Hematopoietic multipotent progenitor cell treated with erythropoietin and hydrocortisone succinate and interleukin-3 and kit ligand, for 4 days (in vitro differentiated cells): ENCODE measurements around the gene GPC6.

Experiments
- DNase-seq: peaks from one replicate; pipeline ENCODE4 v3.0.0-alpha.2; 2015

Gene GPC6

DNA sequence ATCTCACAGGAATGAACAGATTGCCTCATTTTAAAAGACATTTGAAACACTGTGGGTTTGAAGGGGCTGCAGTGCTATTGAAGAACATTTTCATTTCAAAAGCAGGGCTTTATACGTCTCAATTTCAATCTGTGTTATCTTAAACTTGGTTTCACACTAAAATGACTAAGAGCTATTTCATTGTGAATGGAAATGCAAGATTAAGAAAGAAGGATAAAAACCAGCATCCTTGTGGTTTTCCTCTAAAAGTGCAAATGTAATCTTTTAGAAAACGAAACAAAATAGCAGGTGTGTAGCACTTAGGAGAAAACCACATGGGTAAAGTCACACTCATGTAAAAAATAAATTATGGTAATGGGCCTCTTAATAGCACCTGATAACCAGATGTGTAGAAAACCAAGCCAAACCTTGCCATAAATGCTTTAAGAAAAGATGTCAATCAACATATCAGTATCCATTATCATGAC lies 397.7 kb downstream of the GPC6 start:
- no peak for DNase-seq

DNA sequence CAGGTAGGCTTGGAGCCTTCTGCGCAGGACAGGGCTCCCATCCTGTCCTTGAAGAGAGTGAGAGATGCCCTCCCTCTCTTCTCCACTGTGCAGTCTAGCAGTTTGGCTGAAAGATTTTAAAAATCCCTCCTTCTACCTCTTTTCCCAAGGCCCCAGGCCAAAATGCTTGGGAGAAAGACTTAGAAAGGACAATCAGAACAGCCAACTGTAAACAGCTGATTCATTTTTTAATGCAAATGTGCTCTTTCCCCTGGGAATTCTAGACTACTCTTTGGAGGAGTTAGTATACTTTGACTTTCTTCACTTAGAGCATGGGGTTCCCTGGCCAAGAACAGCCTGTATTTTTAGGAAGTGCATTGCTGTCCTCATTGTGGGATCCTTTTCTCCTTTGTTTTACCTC lies 398.9 kb downstream of the GPC6 start:
- DNase-seq: no peak

DNA sequence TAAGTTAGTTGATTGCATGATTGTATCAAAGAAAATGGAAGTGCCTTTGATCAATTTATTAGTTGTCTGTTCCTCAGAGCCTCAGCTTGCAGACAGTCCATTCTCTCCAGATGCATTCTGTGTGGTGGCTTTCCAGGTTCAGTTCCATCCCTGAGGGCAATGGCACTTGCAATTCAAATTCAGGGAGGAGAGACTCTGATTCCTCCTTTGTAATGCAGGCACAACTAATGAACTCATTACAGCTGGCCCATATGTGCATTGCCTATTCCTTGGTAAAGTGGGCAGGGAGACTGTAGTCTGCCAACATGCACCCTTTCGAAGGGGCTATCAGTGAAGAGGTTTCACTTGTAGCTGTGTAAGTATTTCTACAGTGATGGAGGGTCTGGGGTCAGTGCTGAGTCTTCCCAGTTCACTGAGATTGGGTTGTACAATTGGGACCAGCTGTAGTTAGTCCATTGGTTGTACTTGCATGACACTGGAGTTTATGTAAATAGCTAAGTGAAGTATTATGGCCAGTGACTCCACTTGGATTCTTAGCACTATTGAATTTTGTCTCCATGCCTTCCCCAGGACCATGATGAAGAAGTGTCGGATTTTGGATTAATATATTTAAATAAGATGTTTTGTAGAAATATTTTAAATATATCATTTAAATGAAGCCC lies 401.7 kb downstream of the GPC6 start:
- DNase-seq: no peak

DNA sequence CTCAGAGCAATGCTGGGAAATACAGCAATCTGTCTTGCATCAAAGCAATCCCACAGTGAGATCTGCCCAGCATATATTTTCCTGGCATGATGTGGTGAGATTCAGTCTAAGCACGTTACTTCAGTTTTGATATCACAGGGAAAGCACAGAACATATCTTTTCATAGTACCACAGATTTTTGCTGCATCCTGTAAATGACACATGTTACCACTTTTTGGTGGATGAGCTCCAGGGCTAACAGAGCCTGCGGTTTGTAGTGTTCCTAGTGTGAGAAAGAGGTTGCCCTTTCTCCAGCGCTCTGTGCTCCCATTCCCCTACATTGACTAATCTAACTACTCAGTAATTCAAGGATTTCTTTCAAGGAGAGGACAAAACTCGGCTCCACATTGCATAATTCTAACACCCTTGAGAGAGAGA lies 409.0 kb downstream of the GPC6 start:
- DNase-seq: no peak

DNA sequence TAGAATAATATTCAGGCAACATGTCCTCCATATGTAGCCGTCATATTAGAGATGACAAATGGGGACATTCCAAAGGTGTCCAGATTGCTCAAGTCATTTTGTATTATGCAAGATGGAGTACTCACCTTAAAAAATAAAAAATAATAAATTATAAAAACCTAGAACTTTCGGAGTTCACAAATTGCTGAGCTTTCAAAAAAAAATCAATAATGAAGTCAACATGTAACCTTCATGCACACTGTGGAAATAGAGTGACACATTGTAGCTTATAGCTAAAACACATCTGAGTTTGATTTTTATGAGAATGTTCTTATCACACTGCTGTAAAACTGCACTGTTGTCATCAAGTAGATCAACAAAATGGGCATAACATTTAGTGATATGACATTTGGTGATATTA lies 411.2 kb downstream of the GPC6 start:
- no peak for DNase-seq

DNA sequence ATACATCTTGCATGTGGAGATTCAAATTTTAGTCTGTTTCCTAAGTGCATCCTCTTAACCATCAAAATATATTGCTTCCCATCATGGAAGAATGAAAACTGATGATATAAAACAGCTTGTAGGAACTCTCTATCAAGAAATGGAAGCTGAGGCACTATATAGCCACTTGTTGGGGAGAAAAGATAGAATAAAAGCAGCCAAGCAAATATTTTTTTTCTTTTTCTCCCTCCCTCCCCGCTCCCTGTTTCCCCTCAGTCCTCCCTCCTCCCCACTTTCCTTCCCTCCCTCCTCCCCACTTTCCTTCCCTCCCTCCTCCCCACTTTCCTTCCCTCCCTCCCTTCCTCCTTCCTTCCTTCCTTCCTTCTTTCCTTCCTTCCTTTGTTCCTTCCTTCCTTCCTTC lies 413.8 kb downstream of the GPC6 start:
- no peak for DNase-seq

DNA sequence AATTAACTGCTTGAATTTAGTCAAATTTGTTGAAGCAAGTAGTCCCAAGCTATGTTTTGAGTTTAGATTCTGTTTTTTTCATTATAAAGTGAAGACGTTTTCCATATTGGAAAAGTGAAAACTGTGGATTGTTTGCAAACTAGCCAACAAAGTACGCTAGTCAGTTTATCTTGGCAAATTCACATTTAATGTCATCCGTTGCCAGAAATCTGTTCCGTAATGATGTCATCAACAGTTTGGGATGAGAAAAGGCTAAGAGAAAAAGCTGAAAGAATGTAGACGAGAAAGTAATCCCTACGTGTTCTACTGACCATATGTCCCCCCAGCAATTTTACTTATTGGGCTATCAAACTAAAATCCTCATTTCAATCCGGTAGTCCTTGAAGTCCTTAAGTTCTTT lies 419.6 kb downstream of the GPC6 start:
- DNase-seq: no peak

DNA sequence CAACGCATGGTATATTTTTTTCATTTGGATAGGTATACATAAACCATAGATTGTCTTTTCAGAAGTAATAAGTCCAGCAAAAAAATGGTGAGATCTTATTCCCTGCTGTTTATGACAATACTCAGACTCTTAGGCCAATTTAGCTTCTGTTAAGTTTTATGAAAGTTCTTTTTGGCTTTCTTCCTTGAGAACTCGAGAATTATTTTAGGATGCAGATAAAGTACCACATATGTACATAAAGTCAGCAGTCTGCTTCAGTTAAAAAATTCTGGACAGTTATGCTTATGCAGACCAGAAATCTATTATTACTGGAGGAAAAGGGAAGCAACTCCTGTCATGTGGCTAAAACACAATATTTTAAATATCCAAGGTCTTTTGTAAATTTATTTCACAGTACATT lies 422.9 kb downstream of the GPC6 start:
- DNase-seq: no peak

DNA sequence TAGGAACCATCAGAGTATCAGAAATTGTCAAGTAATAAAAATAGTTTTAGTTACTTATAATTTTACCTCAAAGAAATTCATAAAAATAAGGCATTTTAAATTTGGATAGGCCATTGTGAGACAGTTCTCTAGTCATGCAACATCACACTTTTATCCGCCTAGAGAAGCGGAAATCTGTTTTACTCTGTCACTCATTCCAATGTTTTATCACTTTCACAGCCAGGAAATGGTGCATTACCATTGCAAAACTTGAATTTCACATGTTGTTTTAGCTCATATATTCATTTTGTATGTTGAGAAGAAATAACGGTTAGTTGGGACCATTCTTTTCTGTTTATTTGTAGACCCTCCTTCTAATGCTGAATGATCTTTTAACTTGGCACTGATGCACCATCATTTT lies 427.2 kb downstream of the GPC6 start:
- DNase-seq: no peak

DNA sequence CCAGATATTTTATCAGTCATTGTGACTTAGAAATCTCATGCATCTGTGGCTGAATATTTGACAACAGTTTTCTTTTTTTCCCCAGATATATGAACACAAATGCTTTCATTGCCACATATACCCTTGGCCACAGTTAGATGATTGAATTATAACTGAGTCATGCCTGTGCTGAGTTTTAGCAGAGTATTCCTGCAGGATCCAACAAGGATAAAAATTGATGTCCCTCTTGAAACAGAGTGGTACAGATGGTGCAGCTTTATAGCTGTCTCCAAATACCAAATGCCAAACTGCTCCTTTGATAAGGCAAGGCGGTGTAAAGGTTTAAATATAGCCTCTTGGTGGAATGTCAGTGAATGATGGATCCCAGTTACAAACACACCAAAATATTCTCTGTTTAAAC lies 428.5 kb downstream of the GPC6 start:
- DNase-seq: no peak

DNA sequence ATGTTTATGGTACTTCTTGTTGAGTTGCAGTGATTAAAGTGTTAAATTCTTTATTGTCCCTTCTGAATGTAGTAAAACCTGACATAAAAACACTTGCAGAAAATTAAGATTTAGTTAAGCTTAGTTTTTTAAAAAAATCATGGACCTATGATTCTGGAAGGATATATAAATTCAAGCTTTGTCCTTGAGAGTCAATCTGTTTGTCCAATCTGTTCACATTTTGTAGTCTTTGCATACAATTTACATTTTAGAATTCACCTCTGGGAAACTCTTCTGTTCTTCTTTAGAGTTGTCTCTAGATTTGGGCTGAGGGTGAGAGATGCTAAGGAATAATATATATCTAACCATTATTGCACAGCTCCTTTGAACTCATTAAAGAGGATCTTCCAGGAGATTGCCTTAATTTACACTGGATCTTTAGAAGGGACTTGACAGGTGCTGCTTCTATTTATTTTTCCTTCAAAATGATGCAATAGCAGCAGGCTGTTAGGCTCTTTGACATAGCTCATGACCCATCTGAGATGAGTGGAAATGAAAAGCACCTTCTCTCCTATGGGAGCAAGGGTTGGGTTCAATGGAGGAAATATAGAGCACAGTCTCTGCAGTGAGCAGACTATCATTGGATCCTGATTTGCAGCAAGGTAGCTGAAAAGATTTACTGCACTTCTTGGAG lies 433.9 kb downstream of the GPC6 start:
- DNase-seq: no peak

DNA sequence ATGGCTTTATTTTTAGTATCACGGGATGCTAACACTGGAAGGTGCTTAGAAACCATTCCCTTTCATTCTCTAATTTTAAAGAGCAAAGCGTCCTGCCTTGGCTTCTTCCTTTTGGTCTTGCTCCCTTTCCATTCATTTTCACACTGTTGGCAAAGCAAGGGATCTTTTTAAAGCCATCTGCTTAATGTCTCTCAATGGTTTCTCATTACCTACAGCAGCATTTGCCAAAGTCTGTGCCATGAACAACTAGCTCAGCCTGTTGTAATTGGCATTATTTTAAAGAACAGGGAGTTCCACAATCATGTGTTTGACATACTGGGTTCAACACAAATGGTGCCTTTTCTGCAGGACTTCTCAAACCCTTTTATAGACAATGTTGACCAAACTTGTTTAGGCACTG lies 444.3 kb downstream of the GPC6 start:
- DNase-seq: no peak

DNA sequence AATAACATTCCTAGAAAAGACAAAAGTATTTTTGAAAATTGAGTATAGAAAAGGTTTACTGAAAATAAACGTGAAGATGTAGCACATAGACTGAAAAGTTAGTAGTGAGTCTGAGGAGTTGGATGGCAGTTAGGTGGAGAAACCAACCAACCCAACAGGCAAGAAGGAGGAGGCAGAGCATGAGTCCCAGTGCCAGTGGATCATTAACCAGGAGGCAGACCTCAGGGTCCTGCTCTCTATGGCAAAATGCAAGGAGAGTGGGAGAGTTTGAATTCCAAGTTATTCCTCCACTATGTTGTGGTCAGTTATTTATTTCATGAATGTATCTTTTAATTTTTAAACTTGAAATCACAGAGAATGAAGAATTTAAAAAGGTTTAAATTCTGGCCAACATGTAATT lies 446.4 kb downstream of the GPC6 start:
- DNase-seq: no peak

DNA sequence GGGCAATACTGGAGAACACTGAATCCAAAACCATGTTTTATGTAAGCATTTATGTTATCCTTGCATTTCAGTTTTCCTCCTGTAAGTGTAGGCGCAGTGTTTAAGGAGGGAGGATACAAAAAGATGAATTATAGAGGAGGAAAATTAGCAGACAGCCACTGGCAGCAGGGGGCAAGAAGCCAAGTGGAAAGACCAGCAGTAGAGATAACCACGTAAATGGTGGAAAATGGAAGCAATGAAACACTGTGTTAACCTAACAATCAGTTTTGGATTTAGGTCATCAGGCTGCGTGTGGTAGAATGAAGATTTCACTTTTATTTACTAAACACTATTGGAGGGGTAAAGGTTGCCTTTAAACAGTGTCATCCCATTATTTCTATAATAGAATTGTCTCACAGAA lies 447.3 kb downstream of the GPC6 start:
- no peak for DNase-seq

DNA sequence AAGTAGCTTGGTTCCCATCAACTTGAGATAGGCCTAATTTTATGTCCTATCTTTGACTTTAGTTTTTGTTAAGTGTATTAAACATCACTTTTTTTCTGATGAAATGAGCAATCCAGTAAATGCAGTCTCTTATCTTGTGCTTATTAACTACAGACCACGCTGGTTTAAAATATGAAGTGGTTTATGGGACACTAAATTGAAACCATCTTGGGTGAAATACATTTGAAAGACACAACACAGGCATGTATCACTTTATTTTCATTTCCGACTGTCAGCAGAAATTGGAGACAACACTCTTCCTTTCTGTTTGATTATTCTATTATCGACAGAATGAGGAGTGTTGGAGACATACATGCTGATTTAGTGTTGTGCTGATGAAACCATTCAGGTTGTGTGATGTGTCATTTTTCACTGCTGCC lies 447.7 kb downstream of the GPC6 start:
- no peak for DNase-seq

DNA sequence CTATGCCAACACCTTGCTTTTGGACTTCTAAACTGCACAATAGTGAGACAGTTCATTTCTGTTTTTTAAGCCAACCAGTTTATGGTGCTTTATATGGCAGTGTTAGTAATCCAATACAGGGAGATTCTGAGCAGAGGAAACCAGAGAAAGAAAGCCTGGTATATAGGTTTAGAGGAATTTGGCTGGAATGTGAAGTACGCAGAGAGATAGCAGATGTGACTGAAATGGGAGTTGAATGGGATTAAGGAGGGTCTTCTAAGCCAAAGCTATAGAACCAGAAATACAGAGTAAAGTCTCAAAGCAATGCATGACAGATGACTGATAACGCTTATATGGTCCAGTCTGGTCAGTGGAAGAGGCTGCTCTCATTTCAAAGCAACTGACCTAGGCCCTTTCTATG lies 453.7 kb downstream of the GPC6 start:
- DNase-seq: no peak

DNA sequence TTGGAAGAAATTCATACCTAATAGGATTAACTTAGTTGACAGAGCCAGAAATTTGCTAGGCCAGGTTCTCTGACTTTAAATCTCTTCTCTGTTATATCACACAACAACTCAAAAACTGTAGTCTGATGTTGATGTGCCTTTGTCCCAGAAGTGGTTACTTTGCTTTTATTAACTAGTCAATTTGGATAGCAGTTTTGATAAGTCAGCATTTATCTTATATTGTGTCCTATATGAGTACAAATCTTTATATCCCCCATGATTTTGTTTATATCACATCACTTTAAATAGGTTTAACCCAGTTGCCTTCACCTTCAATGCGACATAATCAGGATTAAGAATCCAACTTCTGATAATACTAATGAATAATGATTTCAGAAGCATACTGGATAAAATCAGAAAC lies 459.3 kb downstream of the GPC6 start:
- no peak for DNase-seq

DNA sequence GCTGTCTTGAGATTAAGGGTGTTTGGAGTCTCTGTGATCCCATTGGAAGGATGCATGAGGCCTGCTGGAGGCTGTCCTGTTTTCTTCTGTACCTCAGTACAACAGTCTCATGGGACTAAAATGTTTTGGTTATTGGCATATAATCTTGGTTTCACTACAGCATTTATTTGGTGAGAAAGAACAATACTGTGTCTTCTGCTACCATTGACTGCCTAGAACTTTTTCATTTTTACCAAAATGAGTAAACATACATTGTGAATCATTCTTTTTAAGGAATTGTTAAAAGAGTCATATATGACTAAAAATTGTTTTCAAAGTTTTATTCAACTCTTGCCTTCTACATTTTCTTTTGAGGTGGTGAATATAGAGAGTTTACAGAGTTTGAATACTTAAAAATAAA lies 459.8 kb downstream of the GPC6 start:
- DNase-seq: no peak

DNA sequence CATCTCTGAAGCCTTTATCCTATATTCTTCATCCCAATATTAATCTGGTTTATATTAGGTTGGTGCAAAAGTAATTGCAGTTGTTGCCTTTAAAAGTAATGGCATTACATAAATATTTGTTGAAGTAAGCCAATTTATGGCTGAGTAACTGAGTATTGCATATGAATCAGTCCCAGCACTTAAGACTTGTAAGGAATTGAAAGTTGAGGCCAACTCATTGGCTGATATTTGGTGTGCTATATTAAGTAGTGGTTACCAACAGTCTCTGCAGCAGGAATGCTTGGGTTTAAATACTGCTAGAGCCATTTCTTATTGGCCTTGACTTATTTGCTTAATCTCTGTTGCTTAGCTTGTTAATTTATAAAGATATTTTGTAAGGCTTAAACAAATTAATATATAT lies 460.7 kb downstream of the GPC6 start:
- no peak for DNase-seq

DNA sequence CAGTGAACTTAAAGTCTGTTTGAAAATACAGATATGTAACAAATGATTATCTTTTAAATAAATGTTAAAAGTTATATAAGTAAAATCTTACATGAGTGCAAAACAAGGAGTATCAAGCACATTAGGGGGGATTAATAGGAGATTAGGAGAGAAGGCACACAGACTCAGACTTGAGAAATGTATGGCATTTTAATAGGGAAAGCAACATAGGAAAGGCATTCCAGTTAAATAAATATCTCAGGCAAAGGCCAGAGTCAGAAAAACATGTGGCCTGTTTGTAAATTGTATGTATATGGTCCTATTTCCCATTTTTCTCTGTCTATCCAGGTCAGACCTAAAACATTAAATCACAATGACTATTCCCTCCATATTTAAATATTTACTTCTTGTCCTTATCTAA lies 462.7 kb downstream of the GPC6 start:
- DNase-seq: no peak

DNA sequence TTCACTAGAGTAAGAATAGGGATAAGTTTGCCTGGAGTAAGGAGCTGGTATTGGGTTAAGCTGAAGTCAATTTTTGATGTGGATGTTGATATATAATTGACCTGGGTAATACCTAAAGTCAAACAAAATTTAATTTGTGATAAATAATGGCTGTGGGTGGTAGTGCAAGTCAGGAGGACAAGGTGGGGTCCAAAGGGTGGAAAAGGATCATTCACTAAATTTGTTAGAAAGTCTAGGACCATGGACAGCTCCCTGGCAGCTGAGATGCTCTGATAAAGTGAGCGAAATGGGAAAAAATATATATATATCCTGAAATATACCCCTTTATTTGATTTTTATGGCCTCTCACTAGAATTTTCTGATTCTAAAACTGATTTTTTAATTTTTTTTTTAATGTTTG lies 463.5 kb downstream of the GPC6 start:
- peak; percentile 44 for DNase-seq

DNA sequence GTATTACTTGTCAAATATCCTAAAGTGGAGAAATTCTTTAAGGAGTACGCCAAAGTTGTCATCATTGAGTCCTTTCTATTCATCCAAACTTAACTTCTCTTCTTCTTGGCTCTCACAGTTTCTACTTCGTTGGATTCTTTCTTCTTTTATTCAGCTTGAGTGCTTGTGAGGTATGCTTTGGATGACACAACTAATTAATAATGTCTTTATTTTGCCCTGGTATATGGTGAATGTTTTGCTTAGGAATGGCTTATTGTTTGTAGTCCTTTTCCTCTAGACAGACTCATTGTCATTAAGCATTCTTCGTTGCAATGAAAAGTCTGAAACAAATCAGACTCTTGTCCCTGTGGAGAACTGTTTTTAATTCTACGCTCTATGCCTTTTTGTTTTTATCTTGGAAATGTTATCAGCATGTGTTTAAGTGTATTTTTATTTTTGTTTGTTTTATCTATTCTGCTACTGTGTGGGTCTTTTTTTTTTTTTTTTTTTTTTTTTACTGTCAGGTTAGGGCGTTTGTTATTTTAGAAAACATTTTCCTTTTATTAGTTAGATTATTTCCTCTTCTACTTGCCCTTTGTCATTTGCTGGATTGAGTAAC lies 471.5 kb downstream of the GPC6 start:
- no peak for DNase-seq

DNA sequence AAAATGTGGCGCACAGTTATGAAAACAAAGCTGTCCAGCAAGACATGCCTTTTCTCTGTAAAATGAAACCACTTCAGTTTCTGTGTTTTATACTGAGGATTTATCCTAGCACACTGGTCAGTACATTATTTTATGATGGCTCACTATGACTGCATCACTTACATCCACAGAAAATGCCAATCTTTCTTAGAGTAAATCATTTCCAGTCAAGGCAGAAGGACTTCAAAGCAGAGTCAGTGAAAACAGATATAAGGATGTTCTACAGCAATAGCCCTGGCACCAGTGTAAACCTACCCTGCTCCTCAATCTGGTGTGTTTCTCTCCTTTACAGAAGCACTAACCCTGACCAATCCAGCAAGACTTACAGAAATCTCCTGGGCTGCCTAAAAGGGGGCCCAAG lies 473.5 kb downstream of the GPC6 start:
- no peak for DNase-seq

DNA sequence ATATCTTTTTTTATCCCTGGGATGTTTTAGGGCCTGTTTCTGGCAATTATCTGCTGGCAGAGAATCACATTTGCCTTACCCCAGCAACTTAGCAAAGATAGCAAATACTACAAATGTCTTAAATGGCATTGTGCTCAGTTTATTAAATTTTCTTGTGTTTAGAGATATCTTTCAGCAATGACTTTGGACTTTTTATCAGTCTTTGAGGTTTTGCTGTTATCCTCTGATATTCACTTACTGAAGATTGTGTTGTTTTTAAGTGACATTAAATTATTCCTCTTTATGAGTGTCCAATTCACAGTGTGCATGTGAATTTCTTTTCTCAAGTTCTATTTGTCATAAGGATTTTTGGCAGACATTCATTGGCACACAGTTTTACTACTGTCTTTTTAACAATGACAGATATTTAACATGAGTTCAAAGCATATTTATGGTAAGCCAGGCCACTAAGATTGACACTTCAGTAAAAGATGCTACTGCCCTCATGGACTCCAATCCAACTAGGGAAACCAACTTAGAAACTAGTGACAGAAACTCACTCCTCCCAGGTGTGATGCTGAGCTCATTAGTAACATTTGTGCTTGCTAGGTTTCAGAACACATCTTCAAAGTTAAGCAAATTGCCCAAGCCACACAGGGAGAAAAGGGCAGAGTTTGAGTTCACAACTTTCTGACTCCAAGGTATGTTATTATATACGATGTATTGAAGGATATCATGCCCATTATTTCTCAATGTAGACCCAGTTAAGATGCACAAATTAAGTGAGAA lies 481.9 kb downstream of the GPC6 start:
- peak; percentile 5 for DNase-seq
